LHCN-M2 (cell line): Measurements from ENCODE around the gene NRDC. TPM values are rescaled to one million over a fixed set of nuclear protein-coding genes. Genes with fewer than 3 reads are reported as not detected.
A peak's percentile ranks its signal among the peaks of the same experiment; 100 is the strongest.
"Not testable (repeated sequence)": the region's sequence is repeated elsewhere in the genome, so short reads cannot be mapped to it uniquely, and the experiment has no call there.

Experiments used
- DNase-seq: peaks from one replicate; pipeline ENCODE4 v3.0.0-alpha.2; 2012; ENCODE audit warnings: low read depth
- total RNA-seq: library from RNA; depleted of rRNA; stranded (reverse); fragments of >200 nt; gene quantifications from 2 replicates; pipeline ENCODE4 v1.2.3, GENCODE V29; 2014

NRDC gene
- total RNA-seq, 1 experiment from 2014 or later = 59.6 TPM

DNA sequence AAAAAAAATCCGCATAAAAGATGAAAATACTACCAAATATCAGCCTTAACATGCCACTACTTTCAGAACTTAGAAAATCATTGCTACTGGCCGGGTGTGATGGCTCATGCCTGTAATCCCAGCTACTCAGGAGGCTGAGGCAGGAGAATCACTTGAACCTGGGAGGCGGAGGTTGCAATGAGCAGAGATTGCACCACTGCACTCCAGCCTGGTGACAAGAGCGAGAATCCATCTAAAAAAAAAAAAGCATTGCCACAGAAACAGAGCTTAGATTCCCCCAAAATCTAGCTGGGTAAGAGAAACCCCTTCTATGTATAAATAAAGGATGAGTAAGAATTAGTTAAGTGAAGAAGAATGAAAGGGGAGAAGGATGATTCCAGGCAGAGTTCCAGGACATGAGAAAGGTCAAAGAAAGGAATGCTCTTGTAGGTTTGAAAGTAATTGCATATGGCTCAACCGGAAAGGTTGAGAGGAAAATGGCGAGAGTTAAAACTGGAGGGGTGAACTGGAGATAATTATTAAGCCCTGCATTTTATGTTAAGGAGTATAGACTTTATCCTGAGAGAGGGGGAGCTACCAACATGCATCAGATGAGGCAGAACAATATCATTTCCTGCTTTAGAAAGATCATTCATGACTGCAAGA is 19.7 kb upstream of the NRDC start:
- DNase-seq = peak; percentile 88

GRCh38 chr1:51897699-51898031 is 19.1 kb upstream of the NRDC start:
- peak; percentile 91 for DNase-seq

DNA sequence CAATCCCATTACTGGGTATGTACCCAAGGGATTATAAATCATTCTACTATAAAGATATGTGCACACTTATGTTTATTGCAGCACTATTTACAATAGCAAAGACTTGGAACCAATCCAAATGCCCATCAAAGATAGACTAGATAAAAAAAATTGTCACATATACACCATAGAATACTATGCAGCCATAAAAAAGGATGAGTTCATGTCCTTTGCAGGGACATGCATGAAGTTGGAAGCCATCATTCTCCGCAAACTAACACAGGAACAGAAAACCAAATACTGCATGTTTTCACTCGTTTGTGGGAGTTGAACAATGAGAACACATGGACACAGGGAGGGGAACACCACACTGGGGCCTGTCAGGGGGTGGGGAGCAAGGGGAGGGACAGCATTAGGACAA is 16.2 kb upstream of the NRDC start:
- not testable (repeated sequence) for DNase-seq

GRCh38 chr1:51878308-51878615 is 265 bp downstream of the NRDC start:
- no peak for DNase-seq

DNA sequence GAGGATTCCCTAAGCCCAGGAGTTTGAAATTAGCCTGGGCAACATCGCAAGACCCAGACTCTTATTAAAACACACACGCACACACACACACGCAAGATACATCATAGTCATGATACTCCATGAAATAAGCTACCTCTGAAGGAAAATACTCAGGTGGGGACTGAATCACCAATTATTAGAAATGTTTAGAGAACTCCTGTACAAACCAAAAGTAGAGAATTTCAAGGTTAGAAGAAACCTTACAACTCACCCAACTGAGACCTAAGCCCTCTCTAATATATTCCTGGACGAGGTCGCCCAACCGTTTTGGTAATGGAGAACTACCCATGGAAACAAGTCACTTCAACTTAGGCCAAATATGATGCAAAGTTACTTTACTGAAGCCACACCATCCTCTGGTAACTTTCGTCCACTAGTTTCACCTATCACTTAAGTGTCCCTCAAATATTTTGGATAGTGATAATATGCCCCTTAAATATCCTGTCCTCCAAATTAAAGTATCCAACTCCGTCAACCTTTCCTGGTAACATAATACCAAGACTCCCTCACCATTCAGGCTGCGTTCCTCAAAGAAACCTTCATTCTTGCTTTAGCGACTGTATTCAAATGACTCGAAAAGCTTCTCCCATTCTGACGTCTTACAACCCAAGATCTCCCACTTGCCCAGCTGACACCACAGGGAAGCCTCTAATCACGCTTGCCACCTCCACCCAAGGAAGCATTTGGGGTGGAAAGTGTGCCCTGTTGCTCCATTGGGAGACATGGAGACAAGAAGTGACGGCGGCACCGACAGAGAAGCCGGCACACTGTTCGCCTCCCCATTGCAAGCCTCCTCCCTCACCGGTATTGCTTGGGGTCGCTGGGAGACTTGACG is 856 bp downstream of the NRDC start:
- DNase-seq = peak; percentile 43

DNA sequence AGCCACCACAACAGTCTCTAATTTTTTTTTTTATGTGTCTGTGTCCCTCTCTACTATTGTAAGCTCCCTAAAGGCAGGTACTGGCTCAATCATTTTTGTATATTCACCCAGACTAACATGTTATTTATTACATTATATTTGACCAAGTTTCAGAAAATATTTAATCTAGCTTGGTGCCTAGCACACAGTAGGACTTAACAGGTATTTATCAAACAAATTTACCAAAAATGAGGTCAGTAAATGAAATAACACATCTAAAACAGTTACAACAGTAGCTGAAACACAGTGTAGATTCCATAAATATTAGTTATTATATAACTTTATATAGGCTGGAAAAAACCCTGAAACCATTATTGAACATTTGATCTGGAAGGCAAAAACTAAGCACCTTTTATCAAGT is 2.7 kb downstream of the NRDC start:
- DNase-seq = no peak

DNA sequence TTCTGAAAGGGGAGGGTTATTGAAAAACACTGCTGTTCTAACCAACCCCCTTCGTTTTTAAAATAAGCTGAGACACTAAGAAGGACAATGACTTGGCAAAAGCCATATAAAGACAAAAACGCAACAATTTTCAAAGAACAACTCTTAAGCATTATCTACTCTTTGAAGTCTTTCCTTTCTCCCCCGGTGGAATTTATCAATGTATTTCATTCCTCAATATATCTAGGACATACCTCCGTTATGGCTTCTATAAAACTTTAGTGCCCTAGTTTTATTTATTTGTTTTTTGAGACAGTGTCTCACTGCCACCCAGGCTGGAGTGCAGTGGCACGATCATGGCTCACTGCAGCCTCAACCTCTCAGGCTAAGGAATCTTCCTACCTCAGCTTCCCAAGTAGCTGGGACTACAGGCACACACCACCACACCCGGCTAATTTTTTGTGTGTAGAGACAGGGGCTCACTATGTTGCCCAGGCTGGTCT is 3.2 kb downstream of the NRDC start:
- no peak for DNase-seq

DNA sequence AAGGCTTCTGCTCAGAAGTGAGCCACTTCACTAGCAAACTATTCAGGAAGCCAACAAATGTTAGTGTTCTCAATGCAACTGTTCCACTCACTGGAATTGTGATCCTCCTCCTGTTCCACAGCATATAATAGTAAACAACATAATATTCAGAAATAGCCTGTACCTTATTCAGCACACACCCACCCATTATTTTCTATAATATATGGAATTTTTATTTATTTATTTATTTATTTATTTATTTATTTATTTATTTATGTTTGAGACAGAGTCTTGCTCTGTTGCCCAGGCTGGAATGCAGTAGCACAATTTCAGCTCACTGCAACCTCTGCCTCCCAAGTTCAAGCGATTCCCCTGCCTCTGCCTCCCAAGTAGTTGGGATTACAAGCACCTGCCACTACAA is 5.3 kb downstream of the NRDC start:
- DNase-seq = not testable (repeated sequence)

- no peak for DNase-seq
Measured at GRCh38 chr1:51871351-51871975, 7.1 kb downstream of the NRDC start.

- DNase-seq = no peak
Measured at GRCh38 chr1:51870603-51871350, 7.8 kb downstream of the NRDC start.

GRCh38 chr1:51867479-51868232 is 10.9 kb downstream of the NRDC start:
- no peak for DNase-seq

DNA sequence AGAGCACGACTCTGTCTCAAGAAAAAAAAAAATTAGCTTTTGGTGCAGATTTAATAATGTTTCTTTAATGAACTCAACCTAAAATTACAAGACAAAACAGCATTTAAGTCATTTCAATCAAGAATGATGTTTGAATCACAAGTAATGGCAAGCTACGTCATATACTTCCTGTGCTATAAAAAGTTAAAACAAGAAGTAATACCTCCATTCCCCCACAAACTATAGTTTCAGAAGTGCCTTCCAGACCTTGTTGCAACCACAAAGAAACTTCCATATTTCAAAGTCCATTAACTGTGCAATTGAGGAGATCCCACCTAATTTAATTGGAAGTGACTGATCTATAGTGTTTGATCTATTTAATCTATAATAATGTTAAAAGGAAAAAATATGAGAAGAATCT is 15.1 kb downstream of the NRDC start:
- no peak for DNase-seq

- DNase-seq = peak; percentile 18
Measured at GRCh38 chr1:51861669-51862068, 16.9 kb downstream of the NRDC start.

DNA sequence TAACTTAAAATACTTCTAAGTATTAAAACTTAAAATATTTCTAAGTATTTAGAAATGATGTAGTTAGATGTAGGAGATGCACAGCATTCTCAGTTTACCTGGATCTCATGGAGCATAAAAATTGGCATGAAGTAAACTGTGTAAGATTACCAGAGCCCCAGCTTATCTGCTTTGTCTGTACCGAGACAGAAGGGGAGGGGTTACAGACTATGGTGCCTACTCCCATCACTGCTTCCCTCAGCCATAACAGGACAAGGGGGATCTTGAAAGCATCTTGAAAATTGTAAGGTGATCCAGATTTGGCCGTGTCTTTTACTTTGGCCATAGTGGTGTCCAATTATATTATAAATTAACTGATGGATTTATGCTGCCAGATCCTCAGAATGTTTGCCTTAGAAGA is 18.8 kb downstream of the NRDC start:
- DNase-seq = no peak

DNA sequence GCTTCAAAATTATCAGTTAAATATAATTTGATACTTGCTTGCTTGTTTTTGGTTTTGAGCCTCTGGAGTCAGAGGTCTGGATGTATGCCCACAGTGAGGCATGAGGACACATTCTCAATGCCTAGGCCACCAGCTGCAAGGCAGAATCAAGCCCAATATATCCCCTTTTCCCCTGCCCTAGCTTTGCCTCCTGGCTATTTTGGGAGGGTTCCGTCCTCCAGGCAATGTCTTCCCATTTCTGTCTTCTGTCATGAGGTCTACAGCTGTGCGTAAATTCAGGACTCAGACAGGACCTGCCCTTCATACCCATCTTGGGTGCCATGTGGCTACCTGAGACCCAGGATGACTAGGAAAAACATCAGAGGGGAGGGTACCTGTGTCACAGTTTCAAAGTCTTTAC is 19.2 kb downstream of the NRDC start:
- no peak for DNase-seq

- no peak for DNase-seq
Measured at GRCh38 chr1:51858892-51859291, 19.6 kb downstream of the NRDC start.

DNA sequence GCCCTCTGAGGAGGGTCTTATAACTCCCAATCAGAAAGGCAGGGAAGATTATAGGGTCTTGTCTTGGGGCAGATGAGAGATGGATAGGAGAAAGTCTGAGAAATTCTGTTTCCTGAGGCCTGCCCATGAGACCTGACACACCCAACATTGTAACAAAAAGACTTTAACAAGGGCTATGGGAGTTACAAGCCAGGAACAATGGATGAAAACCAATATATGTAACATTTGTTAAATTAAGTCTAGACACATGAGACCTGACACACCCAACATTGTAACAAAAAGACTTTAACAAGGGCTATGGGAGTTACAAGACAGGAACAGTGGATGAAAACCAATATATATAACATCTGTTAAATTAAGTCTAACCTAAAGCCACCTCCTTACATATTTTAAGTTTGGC is 21.8 kb downstream of the NRDC start:
- no peak for DNase-seq

GRCh38 chr1:51855624-51856023 is 22.9 kb downstream of the NRDC start:
- no peak for DNase-seq

- no peak for DNase-seq
Measured at GRCh38 chr1:51853360-51853759, 25.2 kb downstream of the NRDC start.

DNA sequence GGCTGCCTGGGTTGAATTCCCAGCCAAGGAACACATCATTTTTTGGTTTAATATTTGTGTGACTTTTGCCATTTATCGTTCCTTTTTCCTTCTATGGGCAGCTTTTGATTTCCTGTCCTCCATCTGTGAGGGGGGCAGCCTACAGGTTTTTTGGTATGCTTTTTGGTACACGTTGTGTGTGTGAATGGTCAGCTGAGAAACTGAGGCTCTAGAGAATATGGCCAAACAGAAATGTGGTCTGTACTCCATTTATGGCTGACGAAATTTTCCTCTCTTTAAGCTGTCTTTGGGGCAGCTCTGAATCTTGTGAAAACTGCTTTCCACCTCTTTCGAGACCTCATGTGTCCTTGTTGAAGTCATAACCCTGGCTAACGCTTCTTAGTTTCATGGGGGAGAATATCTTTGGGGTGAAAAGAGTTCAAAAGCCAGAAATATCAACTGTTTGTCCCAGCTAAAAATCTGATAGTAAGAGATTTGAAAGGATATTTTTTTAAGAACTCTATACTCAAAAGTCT is 26.6 kb downstream of the NRDC start:
- DNase-seq = no peak
